ENCODE results near the gene PRPF19.

DNA sequence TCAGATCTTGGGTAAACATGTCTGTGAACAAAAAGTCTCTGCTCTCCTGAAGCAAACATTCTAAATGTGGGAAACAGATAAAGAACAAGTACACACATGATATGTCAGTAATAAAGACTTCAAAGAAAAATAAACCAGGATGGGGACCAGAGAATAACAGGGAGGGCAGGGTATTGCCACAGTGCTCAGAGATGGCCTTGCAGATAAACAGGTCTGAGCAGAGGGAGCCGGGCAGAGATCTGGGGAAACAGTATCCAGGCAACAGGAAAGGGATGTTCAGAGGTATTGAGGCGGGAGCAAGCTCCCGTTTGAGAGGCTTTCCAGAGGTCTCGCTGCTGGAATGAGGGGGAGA is 61.5 kb downstream of the PRPF19 start:
- TF ChIP-seq, protein P1, sequence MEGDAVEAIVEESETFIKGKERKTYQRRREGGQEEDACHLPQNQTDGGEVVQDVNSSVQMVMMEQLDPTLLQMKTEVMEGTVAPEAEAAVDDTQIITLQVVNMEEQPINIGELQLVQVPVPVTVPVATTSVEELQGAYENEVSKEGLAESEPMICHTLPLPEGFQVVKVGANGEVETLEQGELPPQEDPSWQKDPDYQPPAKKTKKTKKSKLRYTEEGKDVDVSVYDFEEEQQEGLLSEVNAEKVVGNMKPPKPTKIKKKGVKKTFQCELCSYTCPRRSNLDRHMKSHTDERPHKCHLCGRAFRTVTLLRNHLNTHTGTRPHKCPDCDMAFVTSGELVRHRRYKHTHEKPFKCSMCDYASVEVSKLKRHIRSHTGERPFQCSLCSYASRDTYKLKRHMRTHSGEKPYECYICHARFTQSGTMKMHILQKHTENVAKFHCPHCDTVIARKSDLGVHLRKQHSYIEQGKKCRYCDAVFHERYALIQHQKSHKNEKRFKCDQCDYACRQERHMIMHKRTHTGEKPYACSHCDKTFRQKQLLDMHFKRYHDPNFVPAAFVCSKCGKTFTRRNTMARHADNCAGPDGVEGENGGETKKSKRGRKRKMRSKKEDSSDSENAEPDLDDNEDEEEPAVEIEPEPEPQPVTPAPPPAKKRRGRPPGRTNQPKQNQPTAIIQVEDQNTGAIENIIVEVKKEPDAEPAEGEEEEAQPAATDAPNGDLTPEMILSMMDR (conservative IDR thresholded peaks at IDR 0.05; ENCODE audit: low read length) = no peak
- no peak for TF ChIP-seq EZH2phosphoT487 (IDR thresholded peaks at IDR 0.05; ENCODE audit: borderline replicate concordance)
